ENCODE measurements around the gene RPS15A. TPM values are rescaled to one million over a fixed set of nuclear protein-coding genes. Genes with fewer than 3 reads are reported as not detected.

The RPS15A gene
- total RNA-seq, 2 donors from 2014 or later = 1,011 to 1,121 TPM

DNA sequence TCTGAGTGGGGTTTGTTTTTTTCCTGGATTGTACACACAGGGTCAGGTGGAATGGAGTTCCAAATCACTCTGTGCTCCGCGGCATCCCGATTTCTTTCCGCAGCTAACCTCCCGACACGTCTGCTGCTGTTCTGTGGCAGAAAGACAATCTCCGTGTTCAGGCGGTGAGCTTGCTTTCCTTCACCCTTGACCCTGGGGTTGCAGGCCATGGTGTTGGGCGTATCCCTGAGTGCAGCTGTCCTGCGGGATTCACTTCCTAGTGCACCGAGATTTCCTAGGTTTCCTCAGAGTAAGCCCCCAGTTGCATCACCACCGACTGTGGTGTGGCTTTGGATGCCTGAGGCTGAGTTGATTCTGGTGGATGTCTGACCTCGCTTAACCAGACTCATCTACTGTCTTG lies 19.0 kb upstream of the RPS15A start:
- intact Hi-C loops (cut with DNase I) = no loop called here
- no peaks in the 10 kb centered on the region for H3K36me3 ChIP-seq

DNA sequence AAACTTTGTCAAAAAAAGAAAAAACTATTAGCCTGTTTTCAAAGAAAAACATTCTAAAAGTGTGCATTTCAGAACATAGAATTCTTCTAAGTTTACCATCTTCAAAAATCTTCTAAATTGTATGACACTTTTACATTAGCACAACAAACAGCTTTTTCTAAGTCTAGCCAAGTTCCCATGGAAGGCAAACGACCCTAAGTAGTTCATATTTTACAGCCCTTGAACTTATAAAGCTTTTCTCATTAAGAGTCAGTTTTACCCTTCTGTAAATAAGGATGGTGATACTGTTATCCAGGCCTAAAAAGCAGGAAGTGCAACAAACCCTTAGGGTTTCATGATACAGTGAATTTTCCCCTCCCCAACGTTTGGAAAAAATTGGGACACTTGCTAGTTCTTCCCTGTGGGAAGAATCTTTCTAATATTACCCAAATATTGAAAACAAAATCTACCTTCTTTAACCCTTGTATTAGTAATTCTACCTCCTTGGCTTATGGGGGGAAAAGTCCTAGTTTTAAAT lies 15.2 kb upstream of the RPS15A start:
- Histone ChIP-seq H3K27me3 (no peaks in the 10 kb centered on the region), H3K36me3 (no peaks in the 10 kb centered on the region), H3K27ac (no peak overlapping the region), H3K4me3 (no peak overlapping the region), H3K4me1 (peaks cover 4% of the 10 kb centered on the region), H3K9me3 (no peaks in the 10 kb centered on the region), H3K9ac (ENCODE audit: low read depth in 2 of 2, low read length in 2 of 2) (no peak overlapping the region)
- no peak for DNase-seq
- TF ChIP-seq, protein P1, sequence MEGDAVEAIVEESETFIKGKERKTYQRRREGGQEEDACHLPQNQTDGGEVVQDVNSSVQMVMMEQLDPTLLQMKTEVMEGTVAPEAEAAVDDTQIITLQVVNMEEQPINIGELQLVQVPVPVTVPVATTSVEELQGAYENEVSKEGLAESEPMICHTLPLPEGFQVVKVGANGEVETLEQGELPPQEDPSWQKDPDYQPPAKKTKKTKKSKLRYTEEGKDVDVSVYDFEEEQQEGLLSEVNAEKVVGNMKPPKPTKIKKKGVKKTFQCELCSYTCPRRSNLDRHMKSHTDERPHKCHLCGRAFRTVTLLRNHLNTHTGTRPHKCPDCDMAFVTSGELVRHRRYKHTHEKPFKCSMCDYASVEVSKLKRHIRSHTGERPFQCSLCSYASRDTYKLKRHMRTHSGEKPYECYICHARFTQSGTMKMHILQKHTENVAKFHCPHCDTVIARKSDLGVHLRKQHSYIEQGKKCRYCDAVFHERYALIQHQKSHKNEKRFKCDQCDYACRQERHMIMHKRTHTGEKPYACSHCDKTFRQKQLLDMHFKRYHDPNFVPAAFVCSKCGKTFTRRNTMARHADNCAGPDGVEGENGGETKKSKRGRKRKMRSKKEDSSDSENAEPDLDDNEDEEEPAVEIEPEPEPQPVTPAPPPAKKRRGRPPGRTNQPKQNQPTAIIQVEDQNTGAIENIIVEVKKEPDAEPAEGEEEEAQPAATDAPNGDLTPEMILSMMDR (IDR thresholded peaks at IDR 0.05) = no peak
- intact Hi-C loops (cut with DNase I) = no loop called here

More for the DNA sequence above, 19.0 kb upstream of the RPS15A start:
- H3K4me1 ChIP-seq = no peaks in the 10 kb centered on the region
- no peak overlapping the region for H3K9ac ChIP-seq (ENCODE audit: low read depth in 2 of 2, low read length in 2 of 2)
- DNase-seq = no peak
- H3K27me3 ChIP-seq = no peaks in the 10 kb centered on the region
- no peaks in the 10 kb centered on the region for H3K9me3 ChIP-seq
- TF ChIP-seq, protein P1 (IDR thresholded peaks at IDR 0.05) = no peak
- no peak overlapping the region for H3K27ac ChIP-seq
- no peak overlapping the region for H3K4me3 ChIP-seq

DNA sequence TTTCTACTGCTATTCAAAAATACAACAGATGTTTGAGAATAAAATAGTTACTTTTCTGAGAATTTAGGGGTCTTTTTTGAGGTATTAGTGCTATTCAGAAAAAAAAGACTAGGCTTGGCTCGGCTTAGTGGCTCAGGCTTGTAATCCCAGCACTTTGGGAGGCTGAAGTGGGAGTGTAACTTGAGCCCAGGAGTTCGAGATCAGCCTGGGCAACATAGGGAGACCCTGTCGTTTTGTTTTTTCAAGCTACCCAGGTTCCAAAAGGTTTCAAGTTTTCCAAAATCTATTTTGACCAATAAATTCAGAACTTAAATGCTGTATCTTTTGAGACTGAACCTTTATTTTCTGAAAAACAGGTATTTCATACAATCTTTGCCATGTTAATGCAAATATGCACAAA lies 14.4 kb upstream of the RPS15A start:
- H3K9me3 ChIP-seq = no peaks in the 10 kb centered on the region
- no peak overlapping the region for H3K9ac ChIP-seq (ENCODE audit: low read depth in 2 of 2, low read length in 2 of 2)
- H3K27ac ChIP-seq = no peak overlapping the region
- no peaks in the 10 kb centered on the region for H3K27me3 ChIP-seq
- H3K4me1 ChIP-seq = peaks cover 4% of the 10 kb centered on the region
- H3K36me3 ChIP-seq = no peaks in the 10 kb centered on the region
- H3K4me3 ChIP-seq = no peak overlapping the region
- DNase-seq = no peak
- intact Hi-C loops (cut with DNase I) = no loop called here
- TF ChIP-seq, protein P1 (IDR thresholded peaks at IDR 0.05) = no peak

DNA sequence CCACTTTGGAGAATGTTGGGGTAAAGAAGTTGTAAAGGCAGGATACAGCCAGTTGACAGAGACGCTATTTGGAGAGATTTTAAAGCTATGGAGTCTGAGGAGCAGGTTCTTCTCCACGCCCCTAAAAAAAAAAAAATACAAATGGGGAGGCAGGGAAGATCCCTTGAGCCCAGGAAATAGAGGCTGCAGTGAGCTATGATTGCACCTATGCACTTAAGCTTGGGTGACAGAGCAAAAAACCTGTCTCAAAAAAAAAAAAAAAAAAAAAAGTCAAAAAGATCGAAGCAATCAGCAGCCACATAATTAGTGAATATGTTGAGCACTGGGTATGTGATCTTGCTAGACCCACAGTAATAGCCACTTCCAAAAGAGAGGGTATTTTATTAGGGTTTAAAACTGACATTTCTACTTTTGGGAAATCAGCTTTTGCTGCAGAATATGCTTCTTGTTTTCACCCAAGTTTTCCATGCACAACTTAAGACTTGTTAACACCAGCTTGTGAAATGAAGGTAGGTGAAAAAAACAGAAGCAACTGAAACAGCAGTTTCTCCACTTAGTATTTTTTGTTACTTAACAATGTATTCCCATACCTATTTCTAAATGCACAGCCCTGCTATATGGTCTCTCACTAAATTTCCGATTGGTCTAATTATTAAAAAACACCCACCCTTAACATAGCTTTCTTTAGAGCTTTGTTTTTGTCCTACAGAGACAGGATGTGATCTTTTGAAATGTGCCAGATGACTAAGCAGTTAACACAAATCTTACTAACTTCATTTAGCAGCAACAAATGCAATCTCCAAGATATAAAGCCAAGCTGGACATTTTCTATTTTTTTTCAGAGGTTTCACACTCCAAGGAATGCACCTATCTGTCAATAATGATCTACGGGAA lies 13.7 kb upstream of the RPS15A start:
- H3K27me3 ChIP-seq = no peaks in the 10 kb centered on the region
- H3K4me3 ChIP-seq = no peak overlapping the region
- DNase-seq = no peak
- peaks cover 4% of the 10 kb centered on the region for H3K4me1 ChIP-seq
- intact Hi-C loops (cut with DNase I) = no loop called here
- H3K9ac ChIP-seq (ENCODE audit: low read depth in 2 of 2, low read length in 2 of 2) = no peak overlapping the region
- H3K9me3 ChIP-seq = no peaks in the 10 kb centered on the region
- TF ChIP-seq, protein P1 (IDR thresholded peaks at IDR 0.05) = no peak
- no peaks in the 10 kb centered on the region for H3K36me3 ChIP-seq
- H3K27ac ChIP-seq = no peak overlapping the region

DNA sequence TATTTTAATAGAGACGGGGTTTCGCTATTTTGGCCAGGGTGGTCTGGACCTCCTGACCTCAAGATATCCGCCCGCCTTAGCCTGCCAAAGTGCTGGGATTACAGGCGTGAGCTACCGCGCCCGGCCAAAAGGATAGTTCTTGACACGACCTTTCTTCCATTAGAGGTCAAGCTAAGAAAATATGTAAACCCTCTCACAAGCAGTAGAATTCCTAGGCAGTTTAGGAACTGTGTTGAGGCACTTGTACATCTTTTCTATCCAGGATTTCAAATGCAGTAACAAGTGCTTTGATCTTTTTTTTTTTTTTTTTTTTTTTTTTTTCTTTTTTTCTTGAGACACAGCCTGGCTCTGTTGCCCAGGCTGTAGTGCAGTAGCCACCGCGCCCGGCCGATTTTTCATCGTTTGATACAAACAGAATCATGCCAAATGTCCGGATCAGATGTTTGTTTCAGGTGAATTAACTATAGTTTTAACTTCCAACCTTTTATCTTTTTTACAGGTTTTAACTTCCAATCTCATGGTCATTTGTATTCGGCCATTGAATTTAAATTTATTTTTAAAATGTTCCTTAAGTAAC lies 12.7 kb upstream of the RPS15A start:
- Histone ChIP-seq H3K4me3 (no peak overlapping the region), H3K36me3 (no peaks in the 10 kb centered on the region), H3K27me3 (no peaks in the 10 kb centered on the region), H3K9ac (ENCODE audit: low read depth in 2 of 2, low read length in 2 of 2) (no peak overlapping the region), H3K4me1 (peaks cover 4% of the 10 kb centered on the region), H3K9me3 (no peaks in the 10 kb centered on the region), H3K27ac (no peak overlapping the region)
- DNase-seq = no peak
- intact Hi-C loops (cut with DNase I) = no loop called here
- TF ChIP-seq, protein P1 (IDR thresholded peaks at IDR 0.05) = no peak
